Measurements from ENCODE around the gene SPPL2B.
"Not testable (repeated sequence)": the region's sequence is repeated elsewhere in the genome, so short reads cannot be mapped to it uniquely, and the experiment has no call there.

The SPPL2B gene

GRCh38 chr19:2328401-2329148, at the start of gene SPPL2B, which contains the start of gene LSM7:
Gene SPPL2B, plus strand, starts transcription at chr19:2328684. Its CDS starts 26 bp downstream, at chr19:2328710.
Gene LSM7, minus strand, starts transcription at chr19:2328586. Its CDS starts 20 bp downstream, at chr19:2328566.
- DNase-seq (ENCODE audit: low read depth in 2 of 3, low spot score in 2 of 3): peak; percentile 86 to 89 (median 88)

GRCh38 chr19:2280633-2281264, 47.7 kb upstream of the SPPL2B start:
- no peak for DNase-seq (ENCODE audit: low read depth in 2 of 3, low spot score in 2 of 3)

GRCh38 chr19:2281265-2282061, 47.0 kb upstream of the SPPL2B start:
- not testable (repeated sequence) for DNase-seq (ENCODE audit: low read depth in 2 of 3, low spot score in 2 of 3)

GRCh38 chr19:2282062-2282861, 46.2 kb upstream of the SPPL2B start, which contains the start of gene PEAK3:
Gene PEAK3, minus strand, starts transcription at chr19:2282175. Its CDS starts 1,244 bp downstream, at chr19:2280931.
- DNase-seq (ENCODE audit: low read depth in 2 of 3, low spot score in 2 of 3): no peak

GRCh38 chr19:2282862-2283237, 45.6 kb upstream of the SPPL2B start:
- DNase-seq (ENCODE audit: low read depth in 2 of 3, low spot score in 2 of 3): no peak

GRCh38 chr19:2283835-2284507, 44.5 kb upstream of the SPPL2B start:
- DNase-seq (ENCODE audit: low read depth in 2 of 3, low spot score in 2 of 3): no peak

GRCh38 chr19:2286402-2287140, 41.9 kb upstream of the SPPL2B start:
- no peak for DNase-seq (ENCODE audit: low read depth in 2 of 3, low spot score in 2 of 3)

GRCh38 chr19:2287585-2288337, 40.7 kb upstream of the SPPL2B start:
- DNase-seq (ENCODE audit: low read depth in 2 of 3, low spot score in 2 of 3): no peak

- DNase-seq (ENCODE audit: low read depth in 2 of 3, low spot score in 2 of 3): no peak
These were observed 40.1 kb upstream of the SPPL2B start for GRCh38 chr19:2288338-2288817.

GRCh38 chr19:2288818-2289713, 39.4 kb upstream of the SPPL2B start:
- DNase-seq (ENCODE audit: low read depth in 2 of 3, low spot score in 2 of 3): no peak

GRCh38 chr19:2289714-2290435, 38.6 kb upstream of the SPPL2B start:
- no peak for DNase-seq (ENCODE audit: low read depth in 2 of 3, low spot score in 2 of 3)

- DNase-seq (ENCODE audit: low read depth in 2 of 3, low spot score in 2 of 3): no peak
These were observed 37.9 kb upstream of the SPPL2B start for GRCh38 chr19:2290441-2291184.

GRCh38 chr19:2291185-2291751, 37.2 kb upstream of the SPPL2B start:
- DNase-seq (ENCODE audit: low read depth in 2 of 3, low spot score in 2 of 3): no peak

- DNase-seq (ENCODE audit: low read depth in 2 of 3, low spot score in 2 of 3): no peak
These were observed 33.7 kb upstream of the SPPL2B start for GRCh38 chr19:2294687-2295335.

GRCh38 chr19:2296141-2296540, 32.3 kb upstream of the SPPL2B start:
- DNase-seq (ENCODE audit: low read depth in 2 of 3, low spot score in 2 of 3): no peak

- no peak for DNase-seq (ENCODE audit: low read depth in 2 of 3, low spot score in 2 of 3)
These were observed 28.0 kb upstream of the SPPL2B start for GRCh38 chr19:2300533-2300932.

Measured in activated CD8-positive, alpha-beta memory T cell treated with anti-CD3 and anti-CD28 coated beads for 48 hours (primary cell).